WTC11 (cell line): ENCODE measurements around the gene OR6N2.

Source experiments
- CREB1 ChIP-seq: sonication (generic); formaldehyde crosslinking; IDR thresholded peaks from 2 replicates; pipeline ENCODE4 v1.8.0; 2023; ENCODE audit warnings: mild to moderate bottlenecking, missing genetic modification reagents
- CTCF ChIP-seq: fragments of 200-600 bp; IDR thresholded peaks from 2 replicates; pipeline ENCODE4 v1.8.0; 2022; ENCODE audit warnings: antibody characterized with exemption
- ELF4 ChIP-seq: sonication (generic); formaldehyde crosslinking; IDR thresholded peaks from 2 replicates; pipeline ENCODE4 v1.8.1; 2022; ENCODE audit warnings: low read depth, mild to moderate bottlenecking, moderate library complexity, missing genetic modification reagents
- JUN ChIP-seq: sonication (generic); formaldehyde crosslinking; IDR thresholded peaks from 2 replicates; pipeline ENCODE4 v1.8.0; 2023; ENCODE audit warnings: mild to moderate bottlenecking, missing genetic modification reagents
- MYBL2 ChIP-seq: sonication (generic); formaldehyde crosslinking; IDR thresholded peaks from 2 replicates; pipeline ENCODE4 v1.8.1; 2023; ENCODE audit warnings: mild to moderate bottlenecking, moderate library complexity, missing genetic modification reagents
- TP53 ChIP-seq: sonication (generic); formaldehyde crosslinking; IDR thresholded peaks from 2 replicates; pipeline ENCODE4 v1.8.1; 2023; ENCODE audit warnings: mild to moderate bottlenecking, missing genetic modification reagents
- USF2 ChIP-seq: sonication (generic); formaldehyde crosslinking; IDR thresholded peaks from 2 replicates; pipeline ENCODE4 v1.8.1; 2023; ENCODE audit warnings: mild to moderate bottlenecking, missing genetic modification reagents, moderate library complexity
- TF ChIP-seq, protein P1 (sequence below): sonication (generic); formaldehyde crosslinking; IDR thresholded peaks from 2 replicates; pipeline ENCODE4 v1.8.0; 2022; ENCODE audit warnings: mild to moderate bottlenecking, missing genetic modification reagents
- TF ChIP-seq, protein P2 (sequence below): sonication (generic); formaldehyde crosslinking; IDR thresholded peaks from 2 replicates; pipeline ENCODE4 v1.8.0; 2022; ENCODE audit warnings: mild to moderate bottlenecking, missing genetic modification reagents

DNA sequence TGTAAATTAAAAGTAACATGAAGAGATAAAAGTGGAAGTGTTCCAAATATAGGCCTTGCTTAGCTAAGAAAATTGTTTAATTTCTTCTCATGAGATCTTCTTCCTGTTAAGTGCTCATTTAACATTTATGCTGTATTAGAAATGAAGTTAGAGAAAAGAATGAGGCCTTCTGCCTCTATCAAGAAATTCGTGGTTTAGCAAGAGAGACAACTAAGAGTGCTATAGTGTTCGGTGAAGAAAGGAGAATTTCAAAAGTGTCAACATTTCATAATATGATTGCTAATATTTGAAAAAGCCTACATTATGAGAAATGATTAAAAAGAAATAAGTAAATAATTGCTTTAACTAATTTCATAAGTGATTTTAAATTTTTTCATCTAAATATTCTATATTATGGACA lies 31.3 kb upstream of the OR6N2 start:
- TF ChIP-seq CTCF (no peak), CREB1 (no peak), ELF4 (CRISPR knock-in tag) (no peak), USF2 (CRISPR knock-in tag) (no peak), MYBL2 (CRISPR knock-in tag) (no peak), JUN (CRISPR knock-in tag) (no peak), TP53 (CRISPR knock-in tag) (no peak)
- TF ChIP-seq, protein P1, sequence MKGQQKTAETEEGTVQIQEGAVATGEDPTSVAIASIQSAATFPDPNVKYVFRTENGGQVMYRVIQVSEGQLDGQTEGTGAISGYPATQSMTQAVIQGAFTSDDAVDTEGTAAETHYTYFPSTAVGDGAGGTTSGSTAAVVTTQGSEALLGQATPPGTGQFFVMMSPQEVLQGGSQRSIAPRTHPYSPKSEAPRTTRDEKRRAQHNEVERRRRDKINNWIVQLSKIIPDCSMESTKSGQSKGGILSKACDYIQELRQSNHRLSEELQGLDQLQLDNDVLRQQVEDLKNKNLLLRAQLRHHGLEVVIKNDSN (CRISPR knock-in tag) = no peak
- TF ChIP-seq, protein P2, sequence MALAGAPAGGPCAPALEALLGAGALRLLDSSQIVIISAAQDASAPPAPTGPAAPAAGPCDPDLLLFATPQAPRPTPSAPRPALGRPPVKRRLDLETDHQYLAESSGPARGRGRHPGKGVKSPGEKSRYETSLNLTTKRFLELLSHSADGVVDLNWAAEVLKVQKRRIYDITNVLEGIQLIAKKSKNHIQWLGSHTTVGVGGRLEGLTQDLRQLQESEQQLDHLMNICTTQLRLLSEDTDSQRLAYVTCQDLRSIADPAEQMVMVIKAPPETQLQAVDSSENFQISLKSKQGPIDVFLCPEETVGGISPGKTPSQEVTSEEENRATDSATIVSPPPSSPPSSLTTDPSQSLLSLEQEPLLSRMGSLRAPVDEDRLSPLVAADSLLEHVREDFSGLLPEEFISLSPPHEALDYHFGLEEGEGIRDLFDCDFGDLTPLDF (CRISPR knock-in tag) = no peak
